ENCODE data around the gene PLD4.
"Not testable (repeated sequence)": the region's sequence is repeated elsewhere in the genome, so short reads cannot be mapped to it uniquely, and the experiment has no call there.

DNA sequence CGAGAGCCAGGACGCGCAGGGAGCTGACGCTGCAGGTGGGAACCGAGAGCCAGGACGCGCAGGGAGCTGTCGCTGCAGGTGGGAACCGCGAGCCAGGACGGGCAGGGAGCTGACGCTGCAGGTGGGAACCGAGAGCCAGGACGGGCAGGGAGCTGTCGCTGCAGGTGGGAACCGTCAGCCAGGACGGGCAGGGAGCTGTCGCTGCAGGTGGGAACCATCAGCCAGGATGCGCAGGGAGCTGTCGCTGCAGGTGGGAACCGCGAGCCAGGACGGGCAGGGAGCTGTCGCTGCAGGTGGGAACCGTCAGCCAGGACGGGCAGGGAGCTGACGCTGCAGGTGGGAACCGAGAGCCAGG lies 19.1 kb upstream of the PLD4 start:
- TF ChIP-seq, protein P1, sequence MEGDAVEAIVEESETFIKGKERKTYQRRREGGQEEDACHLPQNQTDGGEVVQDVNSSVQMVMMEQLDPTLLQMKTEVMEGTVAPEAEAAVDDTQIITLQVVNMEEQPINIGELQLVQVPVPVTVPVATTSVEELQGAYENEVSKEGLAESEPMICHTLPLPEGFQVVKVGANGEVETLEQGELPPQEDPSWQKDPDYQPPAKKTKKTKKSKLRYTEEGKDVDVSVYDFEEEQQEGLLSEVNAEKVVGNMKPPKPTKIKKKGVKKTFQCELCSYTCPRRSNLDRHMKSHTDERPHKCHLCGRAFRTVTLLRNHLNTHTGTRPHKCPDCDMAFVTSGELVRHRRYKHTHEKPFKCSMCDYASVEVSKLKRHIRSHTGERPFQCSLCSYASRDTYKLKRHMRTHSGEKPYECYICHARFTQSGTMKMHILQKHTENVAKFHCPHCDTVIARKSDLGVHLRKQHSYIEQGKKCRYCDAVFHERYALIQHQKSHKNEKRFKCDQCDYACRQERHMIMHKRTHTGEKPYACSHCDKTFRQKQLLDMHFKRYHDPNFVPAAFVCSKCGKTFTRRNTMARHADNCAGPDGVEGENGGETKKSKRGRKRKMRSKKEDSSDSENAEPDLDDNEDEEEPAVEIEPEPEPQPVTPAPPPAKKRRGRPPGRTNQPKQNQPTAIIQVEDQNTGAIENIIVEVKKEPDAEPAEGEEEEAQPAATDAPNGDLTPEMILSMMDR (conservative IDR thresholded peaks at IDR 0.05) = not testable (repeated sequence)
- not testable (repeated sequence) for TF ChIP-seq EZH2 (IDR thresholded peaks at IDR 0.05; ENCODE audit: low read depth)

Measured in PC-9 (cell line).